Stimulated activated CD8-positive, alpha-beta memory T cell treated with anti-CD3 and anti-CD28 coated beads, Interleukin-2, amount 100 ng/mL, for 1 hour (primary cell): ENCODE data around the gene CIDEC.

Experiments used
- DNase-seq, 2 donors: peaks; one replicate each; pipeline ENCODE4 v3.0.0-alpha.2; 2020; ENCODE audit warnings: low read depth in 2 of 2

CIDEC gene, protein sequence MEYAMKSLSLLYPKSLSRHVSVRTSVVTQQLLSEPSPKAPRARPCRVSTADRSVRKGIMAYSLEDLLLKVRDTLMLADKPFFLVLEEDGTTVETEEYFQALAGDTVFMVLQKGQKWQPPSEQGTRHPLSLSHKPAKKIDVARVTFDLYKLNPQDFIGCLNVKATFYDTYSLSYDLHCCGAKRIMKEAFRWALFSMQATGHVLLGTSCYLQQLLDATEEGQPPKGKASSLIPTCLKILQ

DNA sequence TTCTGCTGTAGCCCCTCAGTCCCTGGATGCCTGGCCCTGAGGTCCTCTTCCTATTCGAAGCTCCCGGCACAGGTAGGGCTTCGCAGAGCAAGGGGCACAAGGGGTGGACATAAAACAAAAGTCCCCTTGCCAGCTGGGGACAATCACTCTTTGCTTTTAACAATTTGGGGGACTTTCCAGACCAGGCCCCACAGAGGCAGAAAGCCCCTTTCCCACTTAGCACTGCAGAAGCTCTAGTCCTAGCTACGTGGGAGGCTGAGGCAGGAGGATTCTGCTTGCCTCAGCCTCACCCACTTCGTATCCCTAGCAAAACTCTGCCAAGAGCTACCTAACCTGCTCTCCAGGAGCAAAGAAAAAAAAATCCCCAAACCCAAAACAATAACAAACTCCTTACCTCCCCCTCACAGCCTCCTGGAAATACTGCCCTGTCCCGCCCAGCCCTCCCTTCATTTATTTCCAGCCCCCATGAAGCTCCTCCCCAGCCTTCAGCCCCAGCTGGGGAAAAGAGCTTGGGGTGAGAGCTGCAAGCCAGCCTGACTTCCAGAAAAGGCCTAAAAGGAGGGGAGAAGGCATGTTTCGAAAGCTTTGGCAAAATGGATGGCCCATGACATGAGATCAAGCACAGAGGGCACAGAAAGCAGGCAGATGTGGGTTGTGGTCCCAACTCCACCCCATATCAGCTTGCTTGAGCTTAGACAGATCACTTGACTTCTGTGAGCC, at the start of gene CIDEC:
TSS of gene CIDEC (minus strand) at position 424 of the 720 bp plus-strand sequence. CDS start 1,767 bp downstream, outside the sequence.
- no peak for DNase-seq

- DNase-seq: no peak
These were observed 48.1 kb upstream of the CIDEC start for GRCh38 chr3:9928158-9928557.

GRCh38 chr3:9918261-9919038, 38.4 kb upstream of the CIDEC start:
- no peak for DNase-seq

DNA sequence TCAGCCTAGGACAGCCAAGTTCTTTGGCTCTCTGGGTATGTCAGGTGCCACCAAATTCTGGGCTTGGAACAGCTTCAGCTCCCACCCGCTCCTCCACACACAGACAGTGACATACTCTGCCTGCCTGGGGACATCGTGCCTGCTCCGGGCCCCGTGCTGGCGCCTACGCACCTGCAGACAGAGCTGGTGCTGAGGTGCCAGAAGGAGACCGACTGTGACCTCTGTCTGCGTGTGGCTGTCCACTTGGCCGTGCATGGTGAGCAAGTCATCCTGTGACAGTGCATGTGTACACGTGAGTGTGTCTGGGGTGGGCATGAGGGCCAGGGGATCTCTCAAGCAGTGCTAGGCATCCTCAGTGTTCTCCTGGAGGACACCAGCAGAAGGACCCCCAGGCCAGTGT, 37.8 kb upstream of the CIDEC start:
- DNase-seq: no peak

GRCh38 chr3:9916734-9917680, 37.0 kb upstream of the CIDEC start, which contains the start of gene IL17RC:
IL17RC (plus strand) TSS chr3:9917098; CDS start chr3:9917316, 218 bp downstream.
- DNase-seq: no peak

DNA sequence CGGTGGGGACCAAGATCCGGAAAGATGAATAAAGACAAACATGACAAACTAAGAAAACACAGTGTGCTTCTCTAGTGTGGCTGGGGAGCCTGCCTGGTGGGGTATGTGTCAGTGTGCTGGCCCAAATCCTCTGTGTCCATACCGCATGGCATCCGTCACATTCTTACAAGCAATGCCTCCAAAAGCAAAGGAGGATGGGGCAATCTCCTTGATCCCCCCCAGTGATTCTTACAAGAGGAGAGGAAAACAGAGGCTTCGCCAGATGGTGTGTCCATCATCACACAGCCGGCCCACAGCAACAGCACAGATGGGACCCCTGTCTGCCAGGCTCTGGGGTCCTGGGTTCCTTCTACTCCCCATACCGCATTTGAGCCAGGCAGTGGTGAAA, 36.3 kb upstream of the CIDEC start:
- DNase-seq: no peak

DNA sequence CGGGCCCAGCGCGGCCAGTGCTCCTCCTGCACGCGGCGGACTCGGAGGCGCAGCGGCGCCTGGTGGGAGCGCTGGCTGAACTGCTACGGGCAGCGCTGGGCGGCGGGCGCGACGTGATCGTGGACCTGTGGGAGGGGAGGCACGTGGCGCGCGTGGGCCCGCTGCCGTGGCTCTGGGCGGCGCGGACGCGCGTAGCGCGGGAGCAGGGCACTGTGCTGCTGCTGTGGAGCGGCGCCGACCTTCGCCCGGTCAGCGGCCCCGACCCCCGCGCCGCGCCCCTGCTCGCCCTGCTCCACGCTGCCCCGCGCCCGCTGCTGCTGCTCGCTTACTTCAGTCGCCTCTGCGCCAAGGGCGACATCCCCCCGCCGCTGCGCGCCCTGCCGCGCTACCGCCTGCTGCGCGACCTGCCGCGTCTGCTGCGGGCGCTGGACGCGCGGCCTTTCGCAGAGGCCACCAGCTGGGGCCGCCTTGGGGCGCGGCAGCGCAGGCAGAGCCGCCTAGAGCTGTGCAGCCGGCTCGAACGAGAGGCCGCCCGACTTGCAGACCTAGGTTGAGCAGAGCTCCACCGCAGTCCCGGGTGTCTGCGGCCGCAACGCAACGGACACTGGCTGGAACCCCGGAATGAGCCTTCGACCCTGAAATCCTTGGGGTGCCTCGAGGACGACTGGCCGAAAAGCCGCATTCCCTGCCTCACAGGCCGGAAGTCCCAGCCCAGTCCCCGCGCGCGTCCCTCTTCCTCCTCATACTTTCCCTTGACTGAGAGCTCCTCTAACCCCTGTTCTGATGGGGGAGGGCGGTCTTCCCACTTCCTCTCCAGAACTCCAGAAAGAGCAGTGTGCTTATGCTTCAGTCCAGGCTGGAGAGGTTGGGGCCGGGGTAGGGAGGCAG, 35.4 kb upstream of the CIDEC start:
- no peak for DNase-seq

DNA sequence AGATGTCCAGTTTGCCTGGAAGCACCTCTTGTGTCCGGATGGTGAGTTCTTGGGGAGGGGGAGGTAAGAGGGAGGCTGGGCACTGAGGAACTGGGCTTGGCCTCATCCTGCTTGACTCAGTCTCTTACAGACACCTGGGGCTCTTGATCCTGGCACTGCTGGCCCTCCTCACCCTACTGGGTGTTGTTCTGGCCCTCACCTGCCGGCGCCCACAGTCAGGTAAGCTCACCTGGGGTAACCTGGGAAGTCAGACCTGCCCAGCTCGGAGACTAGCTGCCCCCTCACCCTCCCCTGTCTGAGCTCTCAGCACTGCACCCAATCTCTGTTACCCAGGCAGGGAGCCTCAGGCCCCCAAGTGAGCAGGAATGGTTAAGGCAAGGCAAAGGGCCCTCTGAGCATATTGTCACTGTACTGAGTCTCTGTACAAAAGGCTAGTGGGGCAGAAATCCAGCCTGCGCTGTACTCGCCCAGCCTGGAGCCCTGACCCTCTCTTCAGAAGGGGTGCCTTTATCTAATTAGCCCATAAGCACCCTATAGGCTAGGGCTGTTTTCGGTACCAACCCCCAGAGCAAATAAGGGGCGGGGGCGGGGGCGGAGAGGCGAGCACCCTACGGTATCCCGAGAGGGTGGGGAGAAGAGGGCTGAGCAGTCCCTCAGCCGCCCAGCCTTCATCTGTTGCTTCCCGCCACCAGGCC, 34.7 kb upstream of the CIDEC start:
- DNase-seq: no peak

DNA sequence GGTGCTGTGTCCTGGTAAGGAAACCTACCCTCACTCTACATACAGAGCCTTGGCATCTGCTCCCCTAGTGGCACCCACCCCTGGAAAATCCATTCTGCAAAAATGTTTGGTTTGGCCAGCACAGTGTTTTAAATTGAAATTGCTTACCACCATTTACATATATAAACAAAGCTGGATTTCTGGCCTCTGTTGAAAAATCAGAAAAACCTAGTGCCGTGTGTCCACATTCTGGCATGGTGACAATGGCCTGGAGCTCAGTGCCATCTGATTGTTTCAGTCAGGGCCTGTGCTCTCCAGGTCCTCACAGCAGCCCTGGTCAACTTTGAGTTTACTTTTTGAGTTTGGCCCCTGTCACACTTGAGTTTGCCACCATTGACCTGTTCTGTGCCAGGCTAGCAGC, 34.0 kb upstream of the CIDEC start:
- no peak for DNase-seq

- no peak for DNase-seq
These were observed 33.5 kb upstream of the CIDEC start for GRCh38 chr3:9913601-9914000.

- no peak for DNase-seq
These were observed 32.4 kb upstream of the CIDEC start for GRCh38 chr3:9912294-9912935.

- DNase-seq: no peak
These were observed 31.8 kb upstream of the CIDEC start for GRCh38 chr3:9911863-9912262.

DNA sequence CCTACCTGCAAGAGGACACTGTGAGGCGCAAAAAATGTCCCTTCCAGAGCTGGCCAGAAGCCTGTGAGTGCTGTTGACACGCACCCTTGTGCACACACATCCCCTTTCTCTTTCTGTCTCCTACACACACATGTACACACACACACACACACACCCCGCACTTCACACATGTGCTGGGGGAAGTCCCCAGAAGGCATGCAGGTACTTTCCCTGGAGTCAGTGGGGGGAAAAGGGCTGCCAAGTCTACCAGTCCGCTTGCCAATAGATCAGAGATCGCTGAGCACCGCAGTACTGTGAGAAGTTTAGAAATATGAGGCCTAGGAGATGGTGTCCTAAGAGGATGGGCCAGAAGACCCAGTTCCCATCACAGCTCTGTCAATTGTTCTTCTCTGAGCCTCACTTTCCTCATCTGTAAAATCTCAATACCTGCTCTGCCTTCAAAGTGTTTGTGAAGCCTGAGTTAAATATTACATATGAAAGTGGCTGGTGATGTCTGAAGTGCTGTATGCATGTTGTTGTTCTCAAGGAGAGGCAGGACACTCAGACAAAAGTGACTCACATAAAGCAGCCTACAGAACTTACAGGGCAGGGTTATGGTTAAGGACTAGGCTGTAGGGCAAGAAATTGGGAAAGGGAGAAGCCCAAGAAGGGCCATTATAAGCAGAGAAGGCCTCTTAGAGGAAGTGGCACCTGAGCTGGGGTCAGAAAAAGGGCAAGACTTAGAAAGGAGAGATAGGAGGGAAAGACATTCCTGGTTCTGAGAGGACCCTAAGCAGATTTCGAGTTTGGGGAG, 29.4 kb upstream of the CIDEC start:
- no peak for DNase-seq

DNA sequence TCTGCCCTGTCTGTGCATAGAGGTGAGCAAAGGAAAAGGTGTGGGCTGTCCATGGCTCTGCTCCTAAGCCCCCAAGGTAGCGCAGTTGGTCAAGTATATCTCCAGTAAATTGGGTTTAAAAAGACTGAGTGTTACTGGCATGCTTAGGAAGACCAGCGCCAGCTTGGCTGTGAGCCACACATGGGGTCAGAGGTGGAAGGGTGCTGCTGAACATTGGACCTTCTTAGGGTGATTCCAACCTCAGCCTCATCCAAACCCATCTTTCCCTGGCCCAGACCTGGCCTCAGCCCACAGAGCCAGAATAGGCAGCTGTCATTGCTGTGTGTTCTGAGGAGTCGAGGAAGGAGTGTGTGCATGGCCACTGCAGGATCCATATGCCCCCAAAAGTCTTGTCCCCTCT, 28.2 kb upstream of the CIDEC start:
- DNase-seq: no peak

- DNase-seq: no peak
These were observed 26.4 kb upstream of the CIDEC start for GRCh38 chr3:9906480-9906879.

DNA sequence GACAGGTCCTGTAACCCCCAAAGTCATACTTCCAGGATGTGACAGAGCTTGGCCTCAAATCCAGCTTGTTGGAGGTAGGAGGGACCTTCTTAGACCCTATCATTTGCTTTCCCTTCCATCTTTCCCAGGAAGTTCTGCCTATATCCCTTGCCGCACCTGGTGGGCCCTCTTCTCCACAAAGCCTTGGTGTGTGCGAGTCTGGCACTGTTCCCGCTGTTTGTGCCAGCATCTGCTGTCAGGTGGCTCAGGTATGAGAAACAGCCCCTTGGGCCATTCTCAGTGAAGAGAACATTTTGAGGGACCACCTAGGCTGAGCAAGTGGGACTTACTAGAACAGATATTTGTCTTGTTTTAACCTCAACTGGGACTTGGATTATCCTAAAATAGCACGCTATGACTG, 23.9 kb upstream of the CIDEC start:
- DNase-seq: no peak

- no peak for DNase-seq
These were observed 23.2 kb upstream of the CIDEC start for GRCh38 chr3:9903238-9903624.

DNA sequence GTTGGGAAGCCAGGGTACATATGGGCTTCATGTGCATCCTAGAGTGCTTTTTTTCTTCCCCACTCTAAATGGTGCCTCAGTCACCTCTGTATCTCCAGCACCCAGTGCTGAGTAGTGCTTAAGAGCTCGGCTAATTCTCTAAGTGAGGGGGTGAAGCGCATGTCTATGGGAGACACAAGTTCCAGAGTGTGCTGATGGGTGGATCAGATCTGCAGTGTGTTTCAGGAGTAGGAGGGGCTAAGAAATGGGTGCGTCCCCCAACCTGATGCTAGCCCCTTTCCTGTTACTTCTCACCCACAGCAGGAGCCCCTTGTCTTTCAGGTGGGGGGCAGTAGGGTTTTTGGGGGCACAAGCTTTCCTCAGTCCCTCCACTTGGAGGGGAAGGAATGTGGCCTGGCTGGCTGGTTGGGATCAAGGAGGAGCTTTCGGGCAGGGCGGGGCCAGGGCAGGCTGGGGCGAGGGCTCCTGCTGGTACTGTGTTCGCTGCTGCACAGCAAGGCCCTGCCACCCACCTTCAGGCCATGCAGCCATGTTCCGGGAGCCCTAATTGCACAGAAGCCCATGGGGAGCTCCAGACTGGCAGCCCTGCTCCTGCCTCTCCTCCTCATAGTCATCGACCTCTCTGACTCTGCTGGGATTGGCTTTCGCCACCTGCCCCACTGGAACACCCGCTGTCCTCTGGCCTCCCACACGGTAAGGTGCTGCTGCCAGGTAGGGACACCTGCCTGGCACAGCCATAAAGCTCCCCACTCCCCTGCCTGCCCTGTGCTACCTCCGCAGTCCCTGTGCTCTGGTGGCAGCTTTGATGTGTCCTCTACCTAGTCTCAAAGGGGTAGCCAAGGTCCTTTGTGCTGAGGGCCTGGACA, 22.6 kb upstream of the CIDEC start, which contains the start of gene IL17RE:
TSS of gene IL17RE (plus strand) at position 477 of the 866 bp plus-strand sequence. CDS start at position 562, 85 bp downstream.
- DNase-seq: no peak
